Chondrocyte (in vitro differentiated cells): ENCODE measurements around the gene HSBP1L1. TPM values are rescaled to one million over a fixed set of nuclear protein-coding genes. Genes with fewer than 3 reads are reported as not detected.
"Not testable (repeated sequence)": the region's sequence is repeated elsewhere in the genome, so short reads cannot be mapped to it uniquely, and the experiment has no call there.

ENCODE experiments used
- DNase-seq: peaks from one replicate; pipeline ENCODE4 v3.0.0; 2021; ENCODE audit warnings: mixed read lengths, low spot score
- H3K27ac Mint-ChIP-seq: one replicate; pipeline ENCODE4 v1.8.0; 2021; ENCODE audit warnings: mild to moderate bottlenecking, moderate library complexity, mixed read lengths; ENCODE audit not compliant: unreplicated experiment
- H3K27me3 Mint-ChIP-seq: 2 replicates; pipeline ENCODE4 v1.8.0; 2021; ENCODE audit warnings: low read depth, mixed read lengths
- H3K36me3 Mint-ChIP-seq: 2 replicates; pipeline ENCODE4 v1.8.0; 2021; ENCODE audit warnings: low read depth, mixed read lengths
- H3K4me1 Mint-ChIP-seq: 2 replicates; pipeline ENCODE4 v1.8.0; 2021; ENCODE audit warnings: low read depth, mild to moderate bottlenecking, mixed read lengths
- H3K4me3 Mint-ChIP-seq: one replicate; pipeline ENCODE4 v1.8.0; 2021; ENCODE audit warnings: mild to moderate bottlenecking, moderate library complexity, mixed read lengths; ENCODE audit not compliant: unreplicated experiment
- H3K9me3 Mint-ChIP-seq: 2 replicates; pipeline ENCODE4 v1.8.0; 2021; ENCODE audit warnings: low read depth, mixed read lengths
- CTCF ChIP-seq: fragments of 200-600 bp; sonication (generic); IDR thresholded peaks from 2 replicates; pipeline ENCODE4 v1.5.0; 2021; ENCODE audit warnings: antibody characterized with exemption, mild to moderate bottlenecking, moderate library complexity
- total RNA-seq: library from RNA; stranded (reverse); gene quantifications from 3 replicates; pipeline ENCODE4 v1.2.1, GENCODE V29; 2021

HSBP1L1 gene
- total RNA-seq, 1 donor from 2014 or later = 5.4 TPM

GRCh38 chr18:79991494-79991893 lies 27.1 kb downstream of the HSBP1L1 start:
- no peaks in the 10 kb centered on the region for H3K27me3 Mint-ChIP-seq
- H3K4me1 Mint-ChIP-seq = peaks cover 17% of the 10 kb centered on the region
- H3K4me3 Mint-ChIP-seq = no peak overlapping the region
- no peak overlapping the region for H3K27ac Mint-ChIP-seq
- no peak for DNase-seq
- no peak for TF ChIP-seq CTCF
- H3K9me3 Mint-ChIP-seq = no peaks in the 10 kb centered on the region
- H3K36me3 Mint-ChIP-seq = no peaks in the 10 kb centered on the region

GRCh38 chr18:79999701-80000100 lies 35.3 kb downstream of the HSBP1L1 start:
- DNase-seq, H3K9me3 Mint-ChIP-seq, H3K4me3 Mint-ChIP-seq, H3K27ac Mint-ChIP-seq, H3K4me1 Mint-ChIP-seq, H3K36me3 Mint-ChIP-seq, H3K27me3 Mint-ChIP-seq: not testable (repeated sequence)

- peaks cover 6% of the 10 kb centered on the region for H3K4me1 Mint-ChIP-seq
- no peak overlapping the region for H3K27ac Mint-ChIP-seq
- peaks cover 8% of the 10 kb centered on the region for H3K9me3 Mint-ChIP-seq
- DNase-seq = no peak
- H3K36me3 Mint-ChIP-seq = no peaks in the 10 kb centered on the region
- no peaks in the 10 kb centered on the region for H3K27me3 Mint-ChIP-seq
- no peak for TF ChIP-seq CTCF
- no peak overlapping the region for H3K4me3 Mint-ChIP-seq
Measured at GRCh38 chr18:80000877-80001276, 36.4 kb downstream of the HSBP1L1 start.

GRCh38 chr18:80002468-80002867 lies 38.0 kb downstream of the HSBP1L1 start:
- Mint-ChIP-seq H3K27me3 (no peaks in the 10 kb centered on the region), H3K27ac (no peak overlapping the region), H3K4me1 (peaks cover 6% of the 10 kb centered on the region), H3K4me3 (no peak overlapping the region), H3K9me3 (peaks cover 8% of the 10 kb centered on the region), H3K36me3 (no peaks in the 10 kb centered on the region)
- TF ChIP-seq CTCF = no peak
- DNase-seq = no peak

GRCh38 chr18:80004600-80005342 lies 40.3 kb downstream of the HSBP1L1 start:
- peaks cover 12% of the 10 kb centered on the region for H3K4me1 Mint-ChIP-seq
- no peak overlapping the region for H3K27ac Mint-ChIP-seq
- no peak for DNase-seq
- H3K36me3 Mint-ChIP-seq = no peaks in the 10 kb centered on the region
- H3K4me3 Mint-ChIP-seq = no peak overlapping the region
- no peak for TF ChIP-seq CTCF
- no peaks in the 10 kb centered on the region for H3K27me3 Mint-ChIP-seq
- peaks cover 7% of the 10 kb centered on the region for H3K9me3 Mint-ChIP-seq

GRCh38 chr18:80006724-80007123 lies 42.3 kb downstream of the HSBP1L1 start:
- Mint-ChIP-seq H3K4me3 (no peak overlapping the region), H3K36me3 (no peaks in the 10 kb centered on the region), H3K27ac (no peak overlapping the region), H3K4me1 (peaks cover 24% of the 10 kb centered on the region), H3K27me3 (no peaks in the 10 kb centered on the region), H3K9me3 (no peaks in the 10 kb centered on the region)
- no peak for TF ChIP-seq CTCF
- DNase-seq = no peak
